ENCODE measurements around the gene ZNF497. TPM values are rescaled to one million over a fixed set of nuclear protein-coding genes. Genes with fewer than 3 reads are reported as not detected.
A peak's percentile ranks its signal among the peaks of the same experiment; 100 is the strongest.

Gene ZNF497
- total and polyA plus RNA-seq, 12 donors, result 0.14 to 0.73 (median 0.30) TPM; not detected in 1

DNA sequence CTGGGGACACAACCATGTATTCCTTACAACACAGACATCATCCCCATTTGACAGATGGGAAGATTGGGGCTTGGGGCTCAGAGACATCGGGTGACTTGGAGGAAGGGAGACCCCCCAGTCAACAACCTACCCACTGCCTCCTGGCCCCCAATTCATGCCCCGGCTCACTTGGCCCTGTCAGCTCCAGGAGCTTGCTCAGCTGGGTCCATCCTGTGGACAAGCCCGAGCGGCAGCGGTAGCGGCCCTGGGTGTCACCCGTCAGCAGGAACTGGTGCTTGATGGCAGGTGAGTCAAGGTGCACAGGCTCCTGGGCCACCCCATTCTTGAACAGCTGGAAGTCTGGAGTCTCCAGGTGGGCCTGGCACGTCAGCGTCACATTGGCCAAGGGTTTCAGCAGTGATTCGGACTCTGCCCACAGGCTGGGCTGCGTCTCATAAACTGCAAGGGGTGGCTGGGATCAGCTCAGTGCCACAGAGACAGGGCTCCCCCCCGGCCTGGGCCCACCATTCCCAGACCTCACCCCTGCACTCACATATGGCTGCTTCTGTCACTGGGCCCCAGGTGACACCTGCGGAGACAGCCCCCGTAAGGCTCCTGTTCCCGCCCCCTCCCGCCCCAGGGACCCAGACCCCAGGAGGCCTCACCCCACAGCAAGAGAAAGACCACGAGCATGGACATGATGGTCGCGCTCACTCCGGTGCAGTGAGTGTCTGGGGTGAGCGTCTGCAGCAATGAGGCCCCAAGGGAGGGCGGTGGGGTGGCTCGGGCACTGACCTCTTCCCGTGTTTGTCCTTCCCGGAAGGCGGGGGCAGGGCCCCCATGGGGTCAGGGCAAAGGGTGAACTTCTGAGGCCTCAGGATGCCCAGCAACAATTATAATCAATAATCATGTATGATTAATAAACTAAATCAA is 9.5 kb downstream of the ZNF497 start, which contains the start of gene A1BG:
TSS of gene A1BG (minus strand) at position 733 of the 912 bp plus-strand sequence. CDS start at position 678, 55 bp downstream.
- peaks cover 8 to 48% (median 39%) of the 10 kb centered on the region in 9 donors for H3K4me1 ChIP-seq
- DNase-seq (no peak), ATAC-seq (no peak)
- H3K9me3 ChIP-seq, result no peaks in the 10 kb centered on the region
- WGBS, 2 donors, result 82% methylated on average over 26 of the region's 26 CpGs
- intact Hi-C loops (cut with DNase I), result no loop called here
- no peak within 1 kb of the TSS for H3K27ac ChIP-seq
- H3K36me3 ChIP-seq, result peaks cover 0 to 4% (median 0%) of the 10 kb centered on the region in 9 donors
- peaks cover 6 to 82% (median 64%) of the 10 kb centered on the region in 7 donors for H3K27me3 ChIP-seq
- H3K4me3 ChIP-seq, result no peak within 1 kb of the TSS
- TF ChIP-seq, protein P1, sequence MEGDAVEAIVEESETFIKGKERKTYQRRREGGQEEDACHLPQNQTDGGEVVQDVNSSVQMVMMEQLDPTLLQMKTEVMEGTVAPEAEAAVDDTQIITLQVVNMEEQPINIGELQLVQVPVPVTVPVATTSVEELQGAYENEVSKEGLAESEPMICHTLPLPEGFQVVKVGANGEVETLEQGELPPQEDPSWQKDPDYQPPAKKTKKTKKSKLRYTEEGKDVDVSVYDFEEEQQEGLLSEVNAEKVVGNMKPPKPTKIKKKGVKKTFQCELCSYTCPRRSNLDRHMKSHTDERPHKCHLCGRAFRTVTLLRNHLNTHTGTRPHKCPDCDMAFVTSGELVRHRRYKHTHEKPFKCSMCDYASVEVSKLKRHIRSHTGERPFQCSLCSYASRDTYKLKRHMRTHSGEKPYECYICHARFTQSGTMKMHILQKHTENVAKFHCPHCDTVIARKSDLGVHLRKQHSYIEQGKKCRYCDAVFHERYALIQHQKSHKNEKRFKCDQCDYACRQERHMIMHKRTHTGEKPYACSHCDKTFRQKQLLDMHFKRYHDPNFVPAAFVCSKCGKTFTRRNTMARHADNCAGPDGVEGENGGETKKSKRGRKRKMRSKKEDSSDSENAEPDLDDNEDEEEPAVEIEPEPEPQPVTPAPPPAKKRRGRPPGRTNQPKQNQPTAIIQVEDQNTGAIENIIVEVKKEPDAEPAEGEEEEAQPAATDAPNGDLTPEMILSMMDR (IDR thresholded peaks at IDR 0.05), result no peak

DNA sequence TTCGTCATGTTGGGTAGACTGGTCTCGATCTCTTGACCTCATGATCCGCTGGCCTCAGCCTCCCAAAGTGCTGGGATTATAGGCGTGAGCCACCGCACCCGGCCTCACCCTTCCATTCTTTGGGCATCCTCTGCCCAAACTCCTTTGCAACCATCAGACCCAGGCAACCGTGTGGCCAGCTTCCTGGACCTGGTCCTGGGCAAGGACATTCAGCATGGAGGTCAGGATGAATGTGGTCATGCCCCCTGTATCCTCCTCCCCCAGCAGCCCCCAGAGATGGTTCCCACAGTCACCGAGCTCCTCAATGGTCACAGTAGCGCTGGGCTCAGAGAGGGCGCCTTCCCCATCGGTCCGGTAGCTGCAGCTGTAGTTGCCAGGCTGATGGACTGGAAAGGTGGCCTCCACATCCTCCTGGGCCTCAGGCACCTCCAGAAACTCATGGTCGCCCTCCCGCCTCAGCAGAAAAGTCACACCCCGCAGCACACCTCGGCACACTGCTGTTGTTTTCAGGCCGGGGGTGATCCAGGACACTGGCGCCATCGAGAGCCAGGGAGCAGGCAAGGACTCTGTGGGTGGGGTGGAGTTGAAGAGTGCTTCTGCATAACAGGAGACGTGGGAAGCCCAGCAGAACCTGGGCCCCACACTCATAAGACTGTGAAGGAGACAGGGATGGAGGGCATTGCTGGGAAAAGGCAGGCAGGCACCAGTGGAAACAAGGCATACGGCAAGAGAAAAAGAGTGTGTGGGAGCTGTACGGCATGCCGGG is 10.4 kb downstream of the ZNF497 start:
- WGBS, 2 donors, result 84 to 85% methylated on average over 23 of the region's 23 CpGs

DNA sequence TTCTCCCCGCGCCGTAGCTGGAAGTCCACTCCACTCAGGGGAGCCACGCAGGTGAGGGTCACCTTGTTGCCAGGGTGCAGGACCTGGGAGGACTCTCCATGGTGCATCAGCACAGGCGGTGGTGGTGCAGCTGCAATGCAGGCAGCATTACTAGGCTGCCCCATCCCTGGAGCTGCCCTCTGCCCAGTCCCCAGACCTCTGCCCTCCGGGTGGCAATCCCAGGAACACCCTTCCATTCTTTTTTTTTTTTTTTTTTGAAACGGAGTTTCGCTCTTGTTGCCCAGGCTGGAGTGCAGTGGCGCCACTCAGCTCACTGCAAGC is 11.0 kb downstream of the ZNF497 start:
- Histone ChIP-seq H3K36me3 (peaks cover 0 to 4% (median 0%) of the 10 kb centered on the region in 9 donors), H3K27ac (no peak overlapping the region), H3K4me1 (peaks cover 8 to 41% (median 28%) of the 10 kb centered on the region in 9 donors), H3K27me3 (peaks cover 6 to 85% (median 65%) of the 10 kb centered on the region in 7 donors), H3K9me3 (no peaks in the 10 kb centered on the region), H3K4me3 (no peak overlapping the region)
- intact Hi-C loops (cut with DNase I), result no loop called here
- DNase-seq (no peak), ATAC-seq (no peak)
- TF ChIP-seq, protein P1 (IDR thresholded peaks at IDR 0.05), result no peak
- 85% methylated on average over 9 of the region's 9 CpGs for WGBS, 2 donors

More for the DNA sequence above, 10.4 kb downstream of the ZNF497 start:
- no peaks in the 10 kb centered on the region for H3K9me3 ChIP-seq
- ATAC-seq (no peak), DNase-seq (no peak)
- H3K36me3 ChIP-seq, result peaks cover 0 to 4% (median 0%) of the 10 kb centered on the region in 9 donors
- peaks cover 6 to 85% (median 68%) of the 10 kb centered on the region in 7 donors for H3K27me3 ChIP-seq
- intact Hi-C loops (cut with DNase I), result no loop called here
- H3K4me3 ChIP-seq, result no peak overlapping the region
- H3K27ac ChIP-seq, result no peak overlapping the region
- TF ChIP-seq, protein P1 (IDR thresholded peaks at IDR 0.05), result no peak
- peaks cover 8 to 43% (median 35%) of the 10 kb centered on the region in 9 donors for H3K4me1 ChIP-seq

DNA sequence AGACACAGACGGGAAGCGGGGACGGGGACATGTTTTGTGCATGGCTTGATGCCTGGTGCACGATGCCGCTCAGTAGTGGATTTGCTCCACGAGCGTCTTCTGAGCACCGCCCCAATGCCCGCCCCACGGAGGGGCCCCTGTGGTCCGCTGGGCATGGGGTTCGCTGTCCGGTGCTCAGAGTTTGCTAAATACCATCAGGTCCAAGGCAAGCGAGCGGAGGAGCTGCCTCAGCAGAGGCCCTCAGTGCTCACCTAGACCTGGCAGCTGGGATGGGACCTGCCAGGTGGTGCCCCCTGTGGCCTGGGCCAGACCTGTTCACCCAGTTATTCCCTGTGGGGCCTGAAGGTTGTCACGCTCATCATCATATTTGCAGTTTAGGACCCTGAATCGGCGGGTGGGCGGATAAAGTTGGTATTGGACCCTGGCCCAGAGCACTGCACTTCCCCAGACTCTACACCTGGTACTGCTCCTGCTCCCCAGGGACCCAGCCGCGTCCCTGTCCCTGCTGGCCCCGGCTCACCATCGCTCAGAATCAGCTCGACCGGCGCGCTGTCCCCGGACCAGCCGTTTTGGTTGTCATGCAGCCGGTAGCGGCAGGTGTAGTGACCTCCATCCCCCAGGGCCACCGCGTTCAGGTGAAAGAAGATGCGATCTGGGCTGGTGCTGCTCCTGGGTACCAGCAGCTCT is 11.5 kb downstream of the ZNF497 start:
- H3K27me3 ChIP-seq, result peaks cover 6 to 87% (median 63%) of the 10 kb centered on the region in 7 donors
- no peak for DNase-seq
- TF ChIP-seq, protein P1 (IDR thresholded peaks at IDR 0.05), result no peak
- H3K36me3 ChIP-seq, result peaks cover 0 to 4% (median 0%) of the 10 kb centered on the region in 9 donors
- WGBS, 2 donors, result 56 to 60% methylated on average over 34 of the region's 34 CpGs
- H3K4me3 ChIP-seq, result peak overlapping the region in 5 of 10 donors; percentile 16 to 48 (median 27)
- ATAC-seq, result no peak
- intact Hi-C loops (cut with DNase I), result no loop called here
- H3K27ac ChIP-seq, result no peak overlapping the region
- peaks cover 4 to 36% (median 23%) of the 10 kb centered on the region in 9 donors for H3K4me1 ChIP-seq
- H3K9me3 ChIP-seq, result no peaks in the 10 kb centered on the region

Data from heart right ventricle (tissue), 16 donors.